ENCODE results near the gene RFT1.

GRCh38 chr3:53067567-53067966, 62.7 kb downstream of the RFT1 start:
- no peak for TF ChIP-seq CTCF (IDR thresholded peaks at IDR 0.05 in 8 of 11, conservative IDR thresholded peaks at IDR 0.05 in 3 of 11)
- TF ChIP-seq POLR2A (IDR thresholded peaks at IDR 0.05): no peak
- no peak for TF ChIP-seq POLR2AphosphoS5 (IDR thresholded peaks at IDR 0.05)

All from spleen (tissue), 7 donors.